ENCODE measurements around the gene MAFG. TPM values are rescaled to one million over a fixed set of nuclear protein-coding genes. Genes with fewer than 3 reads are reported as not detected.

Gene MAFG
- total RNA-seq, 2 donors from 2014 or later: 8.3 to 14.5 TPM

GRCh38 chr17:81889602-81890001 lies 37.9 kb downstream of the MAFG start:
- H3K4me3 ChIP-seq: no peak overlapping the region
- no peaks in the 10 kb centered on the region for H3K9me3 ChIP-seq
- TF ChIP-seq POLR2A (IDR thresholded peaks at IDR 0.05) (no peak), CTCF (IDR thresholded peaks at IDR 0.05) (no peak)
- no peaks in the 10 kb centered on the region for H3K27me3 ChIP-seq
- DNase-seq (no peak), ATAC-seq (no peak)
- intact Hi-C loops (cut with DNase I): no loop called here
- H3K36me3 ChIP-seq (replicated peaks in 1 of 2; ENCODE audit: insufficient read depth in 1 of 2, low read depth in 2 of 2): peaks cover 6 to 15% of the 10 kb centered on the region in 2 donors
- H3K27ac ChIP-seq: no peak overlapping the region
- peaks cover 26% of the 10 kb centered on the region for H3K4me1 ChIP-seq
- 93% methylated on average over 9 of the region's 9 CpGs for WGBS, 2 donors

- peaks cover 26% of the 10 kb centered on the region for H3K4me1 ChIP-seq
- no peak for ATAC-seq
- no peaks in the 10 kb centered on the region for H3K27me3 ChIP-seq
- H3K27ac ChIP-seq: no peak overlapping the region
- H3K4me3 ChIP-seq: no peak overlapping the region
- intact Hi-C loops (cut with DNase I): no loop called here
- TF ChIP-seq CTCF (IDR thresholded peaks at IDR 0.05) (no peak), POLR2A (IDR thresholded peaks at IDR 0.05) (no peak)
- DNase-seq: no peak
- no peaks in the 10 kb centered on the region for H3K9me3 ChIP-seq
- H3K36me3 ChIP-seq (replicated peaks in 1 of 2; ENCODE audit: insufficient read depth in 1 of 2, low read depth in 2 of 2): peaks cover 6 to 13% of the 10 kb centered on the region in 2 donors
- WGBS, 2 donors: 91 to 93% methylated on average over 16 of the region's 16 CpGs
Measured at GRCh38 chr17:81888988-81889595, 38.4 kb downstream of the MAFG start.

GRCh38 chr17:81888105-81888987 lies 39.2 kb downstream of the MAFG start:
- DNase-seq: no peak
- Histone ChIP-seq H3K4me1 (peaks cover 26% of the 10 kb centered on the region), H3K9me3 (no peaks in the 10 kb centered on the region), H3K27me3 (no peaks in the 10 kb centered on the region), H3K36me3 (replicated peaks in 1 of 2; ENCODE audit: insufficient read depth in 1 of 2, low read depth in 2 of 2) (peaks cover 6 to 13% of the 10 kb centered on the region in 2 donors), H3K27ac (no peak overlapping the region), H3K4me3 (no peak overlapping the region)
- ATAC-seq: no peak
- no peak for TF ChIP-seq CTCF (IDR thresholded peaks at IDR 0.05)
- no peak for TF ChIP-seq POLR2A (IDR thresholded peaks at IDR 0.05)
- intact Hi-C loops (cut with DNase I): no loop called here
- 92 to 93% methylated on average over 42 to 44 of the region's 44 CpGs for WGBS, 2 donors

GRCh38 chr17:81885869-81886548 lies 41.5 kb downstream of the MAFG start:
- TF ChIP-seq CTCF (IDR thresholded peaks at IDR 0.05) (no peak), POLR2A (IDR thresholded peaks at IDR 0.05) (no peak)

More at GRCh38 chr17:81885869-81886548, 41.5 kb downstream of the MAFG start:
- Histone ChIP-seq H3K4me1 (peaks cover 14% of the 10 kb centered on the region), H3K9me3 (no peaks in the 10 kb centered on the region), H3K4me3 (no peak overlapping the region), H3K27me3 (no peaks in the 10 kb centered on the region), H3K27ac (no peak overlapping the region), H3K36me3 (replicated peaks in 1 of 2; ENCODE audit: insufficient read depth in 1 of 2, low read depth in 2 of 2) (peaks cover 6 to 13% of the 10 kb centered on the region in 2 donors)
- ATAC-seq: no peak
- 67 to 92% methylated on average over 1 to 11 of the region's 11 CpGs for WGBS, 2 donors
- intact Hi-C loops (cut with DNase I): no loop called here
- DNase-seq: no peak

Data from body of pancreas (tissue), 4 donors.